Astrocyte (in vitro differentiated cells and primary cell): ENCODE results near the gene PIGL. TPM values are rescaled to one million over a fixed set of nuclear protein-coding genes. Genes with fewer than 3 reads are reported as not detected.
A peak's percentile ranks its signal among the peaks of the same experiment; 100 is the strongest.

ENCODE experiments used
- DNase-seq: peaks from one replicate; pipeline ENCODE4 v3.0.0-alpha.2; 2010; ENCODE audit warnings: low read depth
- FAIRE-seq: peaks from 2 replicates; lab custom pipeline; 2011; peaks lifted over from hg19 to GRCh38; lab: Jason Lieb, UNC
- H2AFZ ChIP-seq: 2 replicates; pipeline ENCODE4 v1.6.0; 2012; ENCODE audit warnings: low read depth, low read length, inconsistent platforms
- H3K27ac ChIP-seq: 2 replicates; pipeline ENCODE4 v1.5.1; 2011; ENCODE audit warnings: low read depth, low read length, inconsistent platforms
- H3K27me3 ChIP-seq: 2 replicates; pipeline ENCODE4 v1.6.0; 2011; ENCODE audit warnings: low read length, inconsistent platforms; ENCODE audit not compliant: insufficient read depth
- H3K36me3 ChIP-seq: 2 replicates; pipeline ENCODE4 v1.5.1; 2011; ENCODE audit warnings: low read length, inconsistent platforms; ENCODE audit not compliant: insufficient read depth
- H3K4me1 ChIP-seq: 2 replicates; pipeline ENCODE4 v1.5.1; 2011; ENCODE audit warnings: low read length, inconsistent platforms; ENCODE audit not compliant: insufficient read depth
- H3K4me2 ChIP-seq: 2 replicates; pipeline ENCODE4 v1.6.0; 2012; ENCODE audit warnings: low read length, inconsistent platforms
- H3K4me3 ChIP-seq: 2 replicates; pipeline ENCODE4 v1.5.1; 2011; ENCODE audit warnings: low read depth, mild to moderate bottlenecking, low read length, inconsistent platforms; ENCODE audit not compliant: insufficient read depth
- H3K79me2 ChIP-seq: 2 replicates; pipeline ENCODE4 v1.6.0; 2012; ENCODE audit warnings: mild to moderate bottlenecking, low read length, inconsistent platforms; ENCODE audit not compliant: insufficient read depth
- H3K9ac ChIP-seq: 2 replicates; pipeline ENCODE4 v1.6.0; 2012; ENCODE audit warnings: mild to moderate bottlenecking, low read length, inconsistent platforms
- H3K9me3 ChIP-seq: 2 replicates; pipeline ENCODE4 v1.5.1; 2012; ENCODE audit warnings: low read depth, mild to moderate bottlenecking, low read length, inconsistent platforms; ENCODE audit not compliant: insufficient read depth
- H4K20me1 ChIP-seq: 2 replicates; pipeline ENCODE4 v1.6.0; 2012; ENCODE audit warnings: low read length, inconsistent platforms; ENCODE audit not compliant: insufficient read depth
- H3K27ac Mint-ChIP-seq: one replicate; pipeline ENCODE4 v1.8.0; 2021; ENCODE audit warnings: mild to moderate bottlenecking, mixed read lengths; ENCODE audit not compliant: unreplicated experiment
- H3K27me3 Mint-ChIP-seq: one replicate; pipeline ENCODE4 v1.8.0; 2021; ENCODE audit warnings: low read depth, mixed read lengths; ENCODE audit not compliant: unreplicated experiment
- H3K36me3 Mint-ChIP-seq: one replicate; pipeline ENCODE4 v1.8.0; 2021; ENCODE audit warnings: low read depth, mixed read lengths; ENCODE audit not compliant: unreplicated experiment
- H3K4me1 Mint-ChIP-seq: one replicate; pipeline ENCODE4 v1.8.0; 2021; ENCODE audit warnings: low read depth, mixed read lengths; ENCODE audit not compliant: unreplicated experiment
- H3K4me3 Mint-ChIP-seq: one replicate; pipeline ENCODE4 v1.8.0; 2021; ENCODE audit warnings: mild to moderate bottlenecking, moderate library complexity, mixed read lengths; ENCODE audit not compliant: unreplicated experiment
- H3K9me3 Mint-ChIP-seq: one replicate; pipeline ENCODE4 v1.8.0; 2021; ENCODE audit warnings: mild to moderate bottlenecking, mixed read lengths; ENCODE audit not compliant: unreplicated experiment
- EZH2 ChIP-seq: IDR thresholded peaks from 2 replicates; pipeline ENCODE4 v1.6.1; 2012; ENCODE audit warnings: mild to moderate bottlenecking, low read length, inconsistent platforms; ENCODE audit not compliant: insufficient read depth
- total RNA-seq: library from RNA; stranded (reverse); gene quantifications from 2 replicates; pipeline ENCODE4 v1.2.1, GENCODE V29; 2021
- TF ChIP-seq, protein P1 (sequence below): IDR thresholded peaks from 2 replicates; pipeline ENCODE4 v1.5.1; 2011; ENCODE audit warnings: low read depth, mild to moderate bottlenecking, inconsistent platforms, low read length, moderate library complexity; ENCODE audit not compliant: insufficient read depth

The PIGL gene
- total RNA-seq, 1 donor from 2014 or later = 21.9 TPM

DNA sequence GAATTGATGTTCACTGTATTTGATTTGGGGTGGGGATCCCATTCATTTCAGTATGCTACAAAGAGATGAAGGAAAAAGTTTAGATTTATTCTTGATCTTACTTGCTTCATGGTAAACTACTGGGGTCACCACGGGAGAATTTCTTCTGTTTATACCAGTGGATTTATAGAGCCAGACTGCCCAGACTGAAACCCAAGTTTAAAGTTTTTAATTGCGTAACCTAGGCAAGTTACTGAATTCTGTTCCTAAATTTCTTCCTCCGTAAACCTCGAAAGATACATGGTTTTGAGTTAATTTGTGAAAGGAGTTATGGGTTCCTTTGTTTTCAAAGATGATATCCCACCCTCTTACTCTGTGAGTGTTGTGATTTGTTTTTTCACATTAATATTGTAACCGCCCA is 26.4 kb downstream of the PIGL start:
- FAIRE-seq = no peak

DNA sequence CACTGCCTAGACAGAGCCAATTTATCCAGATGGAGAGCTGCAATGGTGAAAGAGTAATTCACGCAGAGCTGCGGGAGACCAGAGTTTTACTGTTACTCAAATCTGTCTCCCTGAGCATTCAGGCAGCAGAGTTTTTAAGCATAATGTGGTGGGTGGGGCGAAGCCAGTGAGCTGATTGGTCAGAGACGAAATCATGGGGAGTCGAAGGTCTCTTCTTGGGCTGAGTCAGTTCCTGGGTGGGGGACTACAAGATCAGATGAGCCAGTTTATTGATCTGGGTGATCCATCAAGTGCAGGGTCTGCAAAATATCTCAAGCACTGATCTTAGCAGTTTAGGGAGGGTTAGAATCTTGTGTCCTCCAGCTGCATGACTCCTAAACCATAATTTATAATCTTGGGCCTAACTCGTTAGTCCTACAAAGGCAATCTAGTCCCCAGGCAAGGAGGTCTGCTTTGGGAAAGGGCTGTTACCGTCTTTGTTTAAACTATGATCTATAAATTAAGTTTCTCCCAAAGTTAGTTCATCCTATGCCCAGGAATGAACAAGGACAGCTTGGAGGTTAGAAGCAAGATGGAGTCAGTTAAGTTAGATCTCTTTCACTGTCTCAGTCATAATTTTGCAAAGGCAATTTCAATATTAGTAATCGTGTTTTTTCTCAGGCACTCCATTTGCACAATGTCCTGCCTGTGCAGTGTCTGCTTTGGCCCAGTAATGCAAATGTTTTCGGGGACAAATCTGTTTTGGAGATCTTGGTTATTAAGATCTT is 27.0 kb downstream of the PIGL start:
- FAIRE-seq = no peak
- no peaks in the 10 kb centered on the region for H3K4me1 ChIP-seq
- no peaks in the 10 kb centered on the region for H4K20me1 ChIP-seq
- peaks cover 4% of the 10 kb centered on the region for H3K79me2 ChIP-seq
- Mint-ChIP-seq H3K4me1 (peaks cover 5% of the 10 kb centered on the region), H3K9me3 (no peaks in the 10 kb centered on the region), H3K4me3 (no peak overlapping the region), H3K27ac (peak overlapping the region; percentile 20), H3K36me3 (peaks cover 9% of the 10 kb centered on the region), H3K27me3 (no peaks in the 10 kb centered on the region)
- H3K27me3 ChIP-seq = no peaks in the 10 kb centered on the region
- H3K4me2 ChIP-seq = no peak overlapping the region
- TF ChIP-seq, protein P1, sequence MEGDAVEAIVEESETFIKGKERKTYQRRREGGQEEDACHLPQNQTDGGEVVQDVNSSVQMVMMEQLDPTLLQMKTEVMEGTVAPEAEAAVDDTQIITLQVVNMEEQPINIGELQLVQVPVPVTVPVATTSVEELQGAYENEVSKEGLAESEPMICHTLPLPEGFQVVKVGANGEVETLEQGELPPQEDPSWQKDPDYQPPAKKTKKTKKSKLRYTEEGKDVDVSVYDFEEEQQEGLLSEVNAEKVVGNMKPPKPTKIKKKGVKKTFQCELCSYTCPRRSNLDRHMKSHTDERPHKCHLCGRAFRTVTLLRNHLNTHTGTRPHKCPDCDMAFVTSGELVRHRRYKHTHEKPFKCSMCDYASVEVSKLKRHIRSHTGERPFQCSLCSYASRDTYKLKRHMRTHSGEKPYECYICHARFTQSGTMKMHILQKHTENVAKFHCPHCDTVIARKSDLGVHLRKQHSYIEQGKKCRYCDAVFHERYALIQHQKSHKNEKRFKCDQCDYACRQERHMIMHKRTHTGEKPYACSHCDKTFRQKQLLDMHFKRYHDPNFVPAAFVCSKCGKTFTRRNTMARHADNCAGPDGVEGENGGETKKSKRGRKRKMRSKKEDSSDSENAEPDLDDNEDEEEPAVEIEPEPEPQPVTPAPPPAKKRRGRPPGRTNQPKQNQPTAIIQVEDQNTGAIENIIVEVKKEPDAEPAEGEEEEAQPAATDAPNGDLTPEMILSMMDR = no peak
- no peak for TF ChIP-seq EZH2
- H3K9me3 ChIP-seq = no peaks in the 10 kb centered on the region
- no peak overlapping the region for H2AFZ ChIP-seq
- DNase-seq = peak; percentile 12
- no peaks in the 10 kb centered on the region for H3K36me3 ChIP-seq
- no peak overlapping the region for H3K27ac ChIP-seq
- no peak overlapping the region for H3K4me3 ChIP-seq
- H3K9ac ChIP-seq = no peak overlapping the region

More for the DNA sequence above, 26.4 kb downstream of the PIGL start:
- Histone ChIP-seq H3K4me1 (no peaks in the 10 kb centered on the region), H3K4me3 (no peak overlapping the region), H3K4me2 (no peak overlapping the region), H3K79me2 (peaks cover 4% of the 10 kb centered on the region), H3K9ac (no peak overlapping the region), H3K9me3 (no peaks in the 10 kb centered on the region), H4K20me1 (no peaks in the 10 kb centered on the region), H3K27ac (no peak overlapping the region), H3K36me3 (no peaks in the 10 kb centered on the region), H3K27me3 (no peaks in the 10 kb centered on the region), H2AFZ (no peak overlapping the region)
- Mint-ChIP-seq H3K27me3 (no peaks in the 10 kb centered on the region), H3K27ac (peak overlapping the region; percentile 20), H3K4me3 (no peak overlapping the region), H3K4me1 (peaks cover 5% of the 10 kb centered on the region), H3K36me3 (peaks cover 9% of the 10 kb centered on the region), H3K9me3 (no peaks in the 10 kb centered on the region)
- no peak for DNase-seq
- TF ChIP-seq, protein P1 = no peak
- TF ChIP-seq EZH2 = no peak

DNA sequence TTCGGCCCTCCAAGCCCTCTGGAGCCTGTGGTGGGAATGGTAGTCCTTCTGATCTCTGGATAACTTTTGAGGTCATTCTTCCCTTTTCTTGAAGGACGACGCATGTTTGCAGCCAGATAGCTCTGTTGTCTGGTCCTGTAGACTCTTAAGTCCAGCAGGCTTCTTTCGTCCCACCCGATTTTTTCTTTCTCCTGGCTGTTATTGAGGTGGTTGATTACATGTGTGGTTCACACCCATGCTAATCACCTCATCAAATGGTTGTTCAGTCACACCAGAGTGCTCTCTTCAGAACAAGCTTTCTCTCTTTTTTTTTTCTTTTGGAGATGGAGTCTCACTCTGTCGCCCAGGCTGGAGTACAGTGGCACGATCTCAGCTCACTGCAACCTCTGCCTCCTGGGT is 30.6 kb downstream of the PIGL start:
- H3K4me1 Mint-ChIP-seq = peaks cover 18% of the 10 kb centered on the region
- Histone ChIP-seq H3K36me3 (no peaks in the 10 kb centered on the region), H3K4me1 (no peaks in the 10 kb centered on the region), H3K4me3 (no peak overlapping the region), H3K27ac (no peak overlapping the region), H3K79me2 (peaks cover 3% of the 10 kb centered on the region), H2AFZ (no peak overlapping the region), H3K9ac (no peak overlapping the region), H3K27me3 (no peaks in the 10 kb centered on the region), H4K20me1 (no peaks in the 10 kb centered on the region), H3K9me3 (no peaks in the 10 kb centered on the region), H3K4me2 (no peak overlapping the region)
- no peak overlapping the region for H3K4me3 Mint-ChIP-seq
- peaks cover 9% of the 10 kb centered on the region for H3K36me3 Mint-ChIP-seq
- H3K9me3 Mint-ChIP-seq = no peaks in the 10 kb centered on the region
- no peaks in the 10 kb centered on the region for H3K27me3 Mint-ChIP-seq
- FAIRE-seq (no peak), DNase-seq (no peak)
- no peak overlapping the region for H3K27ac Mint-ChIP-seq
- TF ChIP-seq EZH2 = no peak
- TF ChIP-seq, protein P1 = no peak
